Smooth muscle cell (in vitro differentiated cells): Measurements from ENCODE around the gene CORO6. TPM values are rescaled to one million over a fixed set of nuclear protein-coding genes. Genes with fewer than 3 reads are reported as not detected.

Experiments used
- DNase-seq: peaks from one replicate; lab custom pipeline; 2025; ENCODE audit not compliant: unreplicated experiment; lab: John Stamatoyannopoulos, UW
- H2AFZ ChIP-seq: fragments of 200-600 bp; sonication (generic); 2 replicates; pipeline ENCODE4 v1.6.0; 2016; ENCODE audit warnings: antibody characterized with exemption, low read depth, mild to moderate bottlenecking
- H3F3A ChIP-seq: fragments of 200-600 bp; sonication (generic); 2 replicates; pipeline ENCODE4 v1.6.0; 2017; ENCODE audit warnings: antibody characterized with exemption, low read depth
- H3K27ac ChIP-seq: fragments of 200-600 bp; sonication (generic); 2 replicates; pipeline ENCODE4 v1.5.1; 2016; ENCODE audit warnings: low read depth, mild to moderate bottlenecking
- H3K27me3 ChIP-seq: fragments of 200-600 bp; sonication (generic); 2 replicates; pipeline ENCODE4 v1.6.1; 2016; ENCODE audit warnings: low read depth, mild to moderate bottlenecking
- H3K36me3 ChIP-seq: fragments of 200-600 bp; sonication (generic); 2 replicates; pipeline ENCODE4 v1.5.1; 2016; ENCODE audit warnings: low read depth
- H3K4me1 ChIP-seq: fragments of 200-600 bp; sonication (generic); 2 replicates; pipeline ENCODE4 v1.5.1; 2016; ENCODE audit warnings: low read depth
- H3K4me2 ChIP-seq: fragments of 200-600 bp; sonication (generic); 2 replicates; pipeline ENCODE4 v1.6.0; 2016; ENCODE audit warnings: mild to moderate bottlenecking
- H3K4me3 ChIP-seq: fragments of 200-600 bp; sonication (generic); 2 replicates; pipeline ENCODE4 v1.5.1; 2016; ENCODE audit warnings: mild to moderate bottlenecking
- H3K79me2 ChIP-seq: fragments of 200-600 bp; sonication (generic); 2 replicates; pipeline ENCODE4 v1.6.0; 2016; ENCODE audit warnings: low read depth, mild to moderate bottlenecking
- H3K9ac ChIP-seq: fragments of 200-600 bp; sonication (generic); 2 replicates; pipeline ENCODE4 v1.6.0; 2016; ENCODE audit warnings: low read depth
- H3K9me3 ChIP-seq: fragments of 200-600 bp; sonication (generic); replicated peaks from 2 replicates; pipeline ENCODE4 v1.5.1; 2016; ENCODE audit warnings: low read depth
- H4K20me1 ChIP-seq: fragments of 200-600 bp; sonication (generic); 2 replicates; pipeline ENCODE4 v1.6.0; 2016; ENCODE audit warnings: low read depth
- CTCF ChIP-seq: fragments of 200-600 bp; sonication (generic); IDR thresholded peaks from 2 replicates; pipeline ENCODE4 v1.5.1; 2017; ENCODE audit warnings: borderline replicate concordance, mild to moderate bottlenecking, antibody characterized with exemption; ENCODE audit not compliant: insufficient read depth, poor library complexity, severe bottlenecking
- WGBS: methylation state at CpG from one replicate; pipeline ENCODE4 v1.1.7; 2016; ENCODE audit warnings: low lambda C conversion rate; 5-methylcytosine and 5-hydroxymethylcytosine counted together
- polyA plus RNA-seq: library from polyadenylated mRNA; unstranded; fragments of >200 nt; fragmentation: Nextera tagmentation; extraction: Ambion mirVana; gene quantifications from 2 replicates; pipeline ENCODE4 v1.2.1, GENCODE V29; 2016
- total RNA-seq: library from RNA; depleted of rRNA; stranded (reverse); fragments of >200 nt; gene quantifications from 2 replicates; pipeline ENCODE4 v1.2.3, GENCODE V29; 2014

Gene CORO6
- total and polyA plus RNA-seq, 2 experiments from 2014 or later, result 2.4 TPM

- H3K4me3 ChIP-seq, result no peak overlapping the region
- H3K4me2 ChIP-seq, result no peak overlapping the region
- no peak for DNase-seq
- no peak overlapping the region for H2AFZ ChIP-seq
- H3F3A ChIP-seq, result no peaks in the 10 kb centered on the region
- H4K20me1 ChIP-seq, result peaks cover 64% of the 10 kb centered on the region
- no peaks in the 10 kb centered on the region for H3K27me3 ChIP-seq
- H3K9me3 ChIP-seq, result no peaks in the 10 kb centered on the region
- H3K79me2 ChIP-seq, result peaks cover 44% of the 10 kb centered on the region
- no peaks in the 10 kb centered on the region for H3K36me3 ChIP-seq
- WGBS, result 94% methylated on average over 16 of the region's 16 CpGs
- H3K9ac ChIP-seq, result no peak overlapping the region
- peaks cover 29% of the 10 kb centered on the region for H3K4me1 ChIP-seq
- H3K27ac ChIP-seq, result no peak overlapping the region
- TF ChIP-seq CTCF, result no peak
Measured at GRCh38 chr17:29583324-29584248, 39.1 kb downstream of the CORO6 start.

- H2AFZ ChIP-seq, result no peak overlapping the region
- H3K9ac ChIP-seq, result no peak overlapping the region
- H3F3A ChIP-seq, result no peaks in the 10 kb centered on the region
- H3K4me2 ChIP-seq, result no peak overlapping the region
- H3K4me1 ChIP-seq, result peaks cover 21% of the 10 kb centered on the region
- peaks cover 36% of the 10 kb centered on the region for H3K79me2 ChIP-seq
- no peak overlapping the region for H3K4me3 ChIP-seq
- no peaks in the 10 kb centered on the region for H3K27me3 ChIP-seq
- H3K27ac ChIP-seq, result no peak overlapping the region
- H3K36me3 ChIP-seq, result no peaks in the 10 kb centered on the region
- TF ChIP-seq CTCF, result no peak
- no peaks in the 10 kb centered on the region for H3K9me3 ChIP-seq
- DNase-seq, result no peak
- peaks cover 56% of the 10 kb centered on the region for H4K20me1 ChIP-seq
- WGBS, result 97% methylated on average over 13 of the region's 13 CpGs
Measured at GRCh38 chr17:29582772-29583171, 39.9 kb downstream of the CORO6 start.

GRCh38 chr17:29582254-29582765 is 40.4 kb downstream of the CORO6 start:
- Histone ChIP-seq H3K27me3 (no peaks in the 10 kb centered on the region), H3K9ac (no peak overlapping the region), H3F3A (no peaks in the 10 kb centered on the region), H4K20me1 (peaks cover 52% of the 10 kb centered on the region), H3K4me1 (peaks cover 18% of the 10 kb centered on the region), H2AFZ (no peak overlapping the region), H3K9me3 (no peaks in the 10 kb centered on the region), H3K4me2 (no peak overlapping the region), H3K79me2 (peaks cover 31% of the 10 kb centered on the region), H3K27ac (no peak overlapping the region), H3K36me3 (no peaks in the 10 kb centered on the region), H3K4me3 (no peak overlapping the region)
- WGBS, result 94% methylated on average over 10 of the region's 10 CpGs
- no peak for DNase-seq
- TF ChIP-seq CTCF, result no peak
